IPS-20b (cell line): ENCODE data around the gene MTREX.

Experiments used
- H3K27ac ChIP-seq: one replicate; pipeline ENCODE4 v1.5.1; 2013; ENCODE audit warnings: low read length
- H3K27me3 ChIP-seq: 2 replicates; pipeline ENCODE4 v1.6.1; 2013; ENCODE audit warnings: mild to moderate bottlenecking, low read length, inconsistent platforms; ENCODE audit not compliant: insufficient read depth
- H3K36me3 ChIP-seq: 2 replicates; pipeline ENCODE4 v1.6.1; 2013; ENCODE audit warnings: low read depth, mild to moderate bottlenecking, inconsistent platforms, low read length, moderate library complexity; ENCODE audit not compliant: insufficient read depth
- H3K4me1 ChIP-seq: 2 replicates; pipeline ENCODE4 v1.6.1; 2013; ENCODE audit warnings: mild to moderate bottlenecking, control low read depth, inconsistent platforms, low read length, moderate library complexity; ENCODE audit not compliant: insufficient read depth
- H3K4me3 ChIP-seq: 2 replicates; pipeline ENCODE4 v1.5.1; 2013; ENCODE audit warnings: mild to moderate bottlenecking, low read length, inconsistent platforms
- H3K9ac ChIP-seq: 2 replicates; pipeline ENCODE4 v1.6.1; 2013; ENCODE audit warnings: low read depth, mild to moderate bottlenecking, inconsistent platforms, low read length, moderate library complexity
- H3K9me3 ChIP-seq: 2 replicates; pipeline ENCODE4 v1.6.1; 2013; ENCODE audit warnings: mild to moderate bottlenecking, low read depth, low read length, inconsistent platforms; ENCODE audit not compliant: insufficient read depth

The MTREX gene

DNA sequence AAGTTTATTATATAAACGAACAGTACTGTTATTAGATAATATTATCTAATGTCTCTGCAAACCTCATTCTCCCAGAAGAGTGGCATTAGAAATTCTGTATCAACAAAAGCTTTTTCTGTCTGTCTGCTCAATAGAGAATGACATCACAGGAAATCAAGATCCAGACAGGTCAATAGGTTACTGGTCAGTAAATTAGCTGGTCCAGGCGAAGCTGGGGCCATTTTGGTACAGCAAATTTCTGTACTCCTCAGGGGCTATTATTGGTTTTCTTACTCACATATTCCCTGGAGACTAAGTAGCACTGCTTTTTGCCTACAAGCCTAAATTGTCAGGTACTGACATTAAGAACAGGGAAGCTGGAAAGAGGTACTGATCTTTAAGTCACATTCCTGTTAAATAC is 146.5 kb downstream of the MTREX start:
- H3K27ac ChIP-seq: no peak overlapping the region
- no peak overlapping the region for H3K9ac ChIP-seq
- no peaks in the 10 kb centered on the region for H3K36me3 ChIP-seq
- H3K27me3 ChIP-seq: no peaks in the 10 kb centered on the region
- H3K9me3 ChIP-seq: no peaks in the 10 kb centered on the region
- no peak overlapping the region for H3K4me3 ChIP-seq
- peaks cover 10% of the 10 kb centered on the region for H3K4me1 ChIP-seq

- peaks cover 14% of the 10 kb centered on the region for H3K4me1 ChIP-seq
- no peaks in the 10 kb centered on the region for H3K27me3 ChIP-seq
Measured at GRCh38 chr5:55456216-55456895, 148.6 kb downstream of the MTREX start.

DNA sequence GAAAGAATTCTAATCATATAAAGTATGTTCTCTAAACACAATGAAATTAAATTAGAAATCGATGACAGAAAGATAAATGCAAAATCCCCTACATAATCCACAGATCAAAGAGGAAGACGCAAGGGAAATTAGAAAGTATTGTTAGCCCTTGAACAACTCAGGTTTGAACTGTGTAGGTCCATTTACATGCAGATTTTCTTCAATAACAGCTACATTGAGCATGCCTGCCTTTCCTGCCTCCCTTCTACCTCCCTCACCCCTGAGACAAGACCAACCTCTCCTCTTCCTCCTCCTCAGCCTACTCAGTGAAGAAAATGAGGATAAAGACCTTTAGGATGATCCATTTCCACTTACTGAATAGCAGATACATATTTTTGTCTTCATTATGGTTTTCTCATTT is 151.8 kb downstream of the MTREX start:
- Histone ChIP-seq H3K27me3 (no peaks in the 10 kb centered on the region), H3K4me3 (0 out of 2 replicates have a peak overlapping the region, but pooled peaks have one; percentile 15), H3K9ac (no peak overlapping the region), H3K36me3 (peaks cover 5% of the 10 kb centered on the region; the same call in 1 of the 2 replicates), H3K27ac (no peak overlapping the region), H3K9me3 (no peaks in the 10 kb centered on the region), H3K4me1 (peaks cover 10% of the 10 kb centered on the region; the same call in 1 of the 2 replicates)

More at GRCh38 chr5:55456216-55456895, 148.6 kb downstream of the MTREX start:
- Histone ChIP-seq H3K4me3 (no peak overlapping the region), H3K9ac (no peak overlapping the region), H3K9me3 (no peaks in the 10 kb centered on the region), H3K36me3 (no peaks in the 10 kb centered on the region), H3K27ac (no peak overlapping the region)

DNA sequence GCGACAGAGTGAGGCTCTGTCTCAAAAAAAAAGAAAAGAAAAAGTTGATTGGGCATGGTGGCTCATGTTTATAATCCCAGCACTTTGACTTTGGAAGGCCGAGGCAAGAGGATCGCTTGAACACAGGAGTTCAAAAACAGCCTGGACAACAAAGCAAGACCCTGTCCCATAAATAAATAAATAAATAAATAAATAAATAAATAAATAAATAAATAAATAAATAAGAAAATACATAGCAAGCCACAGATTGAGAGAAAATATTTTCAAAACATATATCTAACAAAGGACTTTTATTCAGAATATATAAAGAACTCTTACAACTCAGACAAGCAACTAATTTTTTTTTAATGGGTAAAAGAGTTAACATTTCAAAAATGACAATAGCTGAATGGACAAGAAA is 155.8 kb downstream of the MTREX start:
- no peaks in the 10 kb centered on the region for H3K27me3 ChIP-seq
- peaks cover 38% of the 10 kb centered on the region for H3K36me3 ChIP-seq
- peaks cover 10% of the 10 kb centered on the region; the same call in 1 of the 2 replicates for H3K4me1 ChIP-seq
- no peaks in the 10 kb centered on the region for H3K9me3 ChIP-seq
- no peak overlapping the region for H3K27ac ChIP-seq
- H3K4me3 ChIP-seq: no peak overlapping the region
- no peak overlapping the region for H3K9ac ChIP-seq

- Histone ChIP-seq H3K27ac (no peak overlapping the region), H3K4me1 (no peaks in the 10 kb centered on the region), H3K4me3 (no peak overlapping the region), H3K36me3 (peaks cover 38% of the 10 kb centered on the region), H3K9me3 (no peaks in the 10 kb centered on the region), H3K9ac (no peak overlapping the region), H3K27me3 (no peaks in the 10 kb centered on the region)
Measured at GRCh38 chr5:55467862-55468551, 160.2 kb downstream of the MTREX start.

GRCh38 chr5:55469839-55470238 is 162.1 kb downstream of the MTREX start:
- Histone ChIP-seq H3K27me3 (no peaks in the 10 kb centered on the region), H3K9ac (no peak overlapping the region), H3K9me3 (no peaks in the 10 kb centered on the region), H3K27ac (no peak overlapping the region), H3K36me3 (peaks cover 30% of the 10 kb centered on the region), H3K4me1 (no peaks in the 10 kb centered on the region), H3K4me3 (no peak overlapping the region)

DNA sequence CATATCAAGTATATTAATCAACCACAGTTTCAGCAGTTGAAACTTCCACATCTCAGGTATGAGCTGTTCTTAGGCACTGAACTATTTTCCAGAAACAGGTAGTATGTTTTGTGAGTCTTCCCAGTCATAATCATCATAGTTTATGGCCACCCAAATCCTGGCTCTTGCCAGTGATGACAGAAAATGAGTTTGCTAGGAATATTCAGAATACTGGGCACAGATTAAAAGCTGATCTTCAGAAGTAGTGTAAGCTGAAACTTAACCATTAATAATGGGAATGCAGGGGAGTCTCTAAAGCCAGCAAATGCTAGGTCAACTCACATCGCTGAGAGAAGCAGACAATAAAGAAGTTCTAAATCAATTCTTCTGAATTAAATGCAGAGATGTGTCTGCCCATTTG is 162.5 kb downstream of the MTREX start:
- no peaks in the 10 kb centered on the region for H3K27me3 ChIP-seq
- H3K9me3 ChIP-seq: no peaks in the 10 kb centered on the region
- H3K9ac ChIP-seq: no peak overlapping the region
- H3K36me3 ChIP-seq: peaks cover 28% of the 10 kb centered on the region
- no peak overlapping the region for H3K27ac ChIP-seq
- H3K4me3 ChIP-seq: no peak overlapping the region
- H3K4me1 ChIP-seq: no peaks in the 10 kb centered on the region; the same call in 1 of the 2 replicates

- Histone ChIP-seq H3K27me3 (no peaks in the 10 kb centered on the region), H3K4me1 (no peaks in the 10 kb centered on the region; the same call in 1 of the 2 replicates), H3K27ac (no peak overlapping the region), H3K4me3 (no peak overlapping the region), H3K36me3 (peaks cover 17% of the 10 kb centered on the region), H3K9ac (no peak overlapping the region), H3K9me3 (no peaks in the 10 kb centered on the region)
Measured at GRCh38 chr5:55471468-55471867, 163.7 kb downstream of the MTREX start.

- no peaks in the 10 kb centered on the region for H3K9me3 ChIP-seq
- H3K4me3 ChIP-seq: no peak overlapping the region
- no peak overlapping the region for H3K9ac ChIP-seq
- no peaks in the 10 kb centered on the region for H3K27me3 ChIP-seq
- peaks cover 4% of the 10 kb centered on the region; the same call in 1 of the 2 replicates for H3K4me1 ChIP-seq
- peaks cover 6% of the 10 kb centered on the region for H3K36me3 ChIP-seq
- H3K27ac ChIP-seq: no peak overlapping the region
Measured at GRCh38 chr5:55472642-55473041, 164.9 kb downstream of the MTREX start.
